Fibroblast of lung (primary cell): ENCODE results near the gene JMJD7.
A peak's percentile ranks its signal among the peaks of the same experiment; 100 is the strongest.

ENCODE experiments used
- CTCF ChIP-seq, 2 donors: IDR thresholded peaks in 1 of 2; conservative IDR thresholded peaks in 1 of 2; 1 replicate in 1 of 2; 2 replicates in 1 of 2; pipeline ENCODE4 v1.5.1; 2011 to 2012; ENCODE audit warnings: low read length in 2 of 2, control low read depth in 1 of 2, inconsistent platforms in 1 of 2, low read depth in 1 of 2, mild to moderate bottlenecking in 1 of 2
- EZH2 ChIP-seq: IDR thresholded peaks from 2 replicates; pipeline ENCODE4 v1.5.1; 2012; ENCODE audit warnings: low read length, control low read depth, mild to moderate bottlenecking; ENCODE audit errors: missing control alignments

- TF ChIP-seq CTCF (conservative IDR thresholded peaks at IDR 0.05 in 1 of 2, IDR thresholded peaks at IDR 0.05 in 1 of 2; ENCODE audit: low read depth in 1 of 2, low read length in 2 of 2) (peak; percentile 89 to 94), EZH2 (no peak)
Observed at GRCh38 chr15:41811432-41812195, 16.3 kb upstream of the JMJD7 start.
